ENCODE measurements around the gene TRIO. TPM values are rescaled to one million over a fixed set of nuclear protein-coding genes. Genes with fewer than 3 reads are reported as not detected.

Gene TRIO
- polyA plus RNA-seq, 1 experiment: 176 TPM

DNA sequence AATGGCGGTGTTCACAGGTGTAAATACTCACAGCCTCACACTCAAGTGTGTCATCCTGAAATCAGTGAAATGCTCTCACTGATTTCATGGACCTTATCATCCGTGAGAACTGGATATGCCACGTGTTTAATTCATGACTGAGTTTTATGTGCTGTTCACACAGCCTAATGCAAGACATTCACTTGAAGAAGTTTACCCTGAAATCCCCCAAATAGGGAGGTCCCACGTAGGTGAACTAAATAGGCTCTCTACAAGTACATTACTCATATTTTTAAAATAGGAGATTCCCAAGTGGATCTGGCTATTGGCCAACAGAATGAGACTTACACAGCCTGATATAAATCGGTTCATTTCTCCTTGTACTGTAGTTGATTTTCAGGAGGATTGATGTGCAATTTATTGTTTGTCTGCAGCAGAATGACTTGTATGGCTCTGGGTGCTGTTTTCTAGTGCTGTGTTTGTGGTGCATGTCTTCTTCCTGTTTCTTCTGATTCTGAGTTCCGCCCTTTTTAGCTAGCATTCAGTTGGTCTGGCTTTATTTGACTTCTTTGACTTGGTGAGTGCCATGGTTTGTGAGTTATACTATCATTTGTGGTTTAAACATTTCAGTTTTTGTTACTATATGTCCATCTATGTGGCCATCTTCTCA is 25.1 kb downstream of the TRIO start:
- TF ChIP-seq, protein P1, sequence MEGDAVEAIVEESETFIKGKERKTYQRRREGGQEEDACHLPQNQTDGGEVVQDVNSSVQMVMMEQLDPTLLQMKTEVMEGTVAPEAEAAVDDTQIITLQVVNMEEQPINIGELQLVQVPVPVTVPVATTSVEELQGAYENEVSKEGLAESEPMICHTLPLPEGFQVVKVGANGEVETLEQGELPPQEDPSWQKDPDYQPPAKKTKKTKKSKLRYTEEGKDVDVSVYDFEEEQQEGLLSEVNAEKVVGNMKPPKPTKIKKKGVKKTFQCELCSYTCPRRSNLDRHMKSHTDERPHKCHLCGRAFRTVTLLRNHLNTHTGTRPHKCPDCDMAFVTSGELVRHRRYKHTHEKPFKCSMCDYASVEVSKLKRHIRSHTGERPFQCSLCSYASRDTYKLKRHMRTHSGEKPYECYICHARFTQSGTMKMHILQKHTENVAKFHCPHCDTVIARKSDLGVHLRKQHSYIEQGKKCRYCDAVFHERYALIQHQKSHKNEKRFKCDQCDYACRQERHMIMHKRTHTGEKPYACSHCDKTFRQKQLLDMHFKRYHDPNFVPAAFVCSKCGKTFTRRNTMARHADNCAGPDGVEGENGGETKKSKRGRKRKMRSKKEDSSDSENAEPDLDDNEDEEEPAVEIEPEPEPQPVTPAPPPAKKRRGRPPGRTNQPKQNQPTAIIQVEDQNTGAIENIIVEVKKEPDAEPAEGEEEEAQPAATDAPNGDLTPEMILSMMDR (IDR thresholded peaks at IDR 0.05; ENCODE audit: insufficient read depth, low read depth, low read length): no peak
- POLR2A ChIA-PET: interaction anchor here (0.5 to 0.7 kb wide), 2 partner anchors 12 to 23 kb away, joined by 3 to 4 read pairs; no protein-coding TSS in a partner anchor
- Histone ChIP-seq H3K36me3 (ENCODE audit: control insufficient read depth, insufficient read depth, low read length) (no peaks in the 10 kb centered on the region; the same call in none of the 2 replicates), H3K27me3 (ENCODE audit: control insufficient read depth, insufficient read depth, low read length) (no peaks in the 10 kb centered on the region), H3K4me3 (ENCODE audit: low read depth, low read length) (no peak overlapping the region)
- CTCF ChIA-PET: interaction anchor here (1.0 to 1.4 kb wide), 2 partner anchors 26 to 102 kb away, joined by 4 to 5 read pairs; no protein-coding TSS in a partner anchor
- no peak for DNase-seq (ENCODE audit: low read depth)

DNA sequence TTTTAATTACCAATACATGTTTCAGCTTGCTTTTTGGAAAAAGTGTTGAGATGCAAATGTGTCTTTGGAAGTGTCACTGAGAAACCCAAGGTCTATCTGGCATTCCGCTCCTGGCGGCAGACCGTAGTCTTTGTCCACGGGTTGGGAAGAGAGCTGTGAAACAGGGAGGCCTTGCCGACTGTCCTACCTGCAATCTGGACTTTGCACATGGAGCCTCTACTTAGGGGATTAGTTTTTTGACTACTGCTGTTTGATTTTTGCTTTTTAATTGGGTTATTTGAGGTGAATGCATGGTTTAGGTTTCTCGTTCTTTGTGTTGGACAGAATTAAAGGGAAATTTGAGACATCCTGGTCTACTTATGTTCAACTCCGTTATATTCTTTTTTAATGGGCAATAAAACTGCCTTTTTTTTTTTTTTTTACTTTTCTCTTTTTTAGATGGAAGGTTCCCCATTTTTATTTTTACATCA is 25.7 kb downstream of the TRIO start:
- no peak for DNase-seq (ENCODE audit: low read depth)
- no peaks in the 10 kb centered on the region for H3K27me3 ChIP-seq (ENCODE audit: control insufficient read depth, insufficient read depth, low read length)
- ChIA-PET CTCF (no interaction called here), POLR2A (no interaction called here)
- H3K36me3 ChIP-seq (ENCODE audit: control insufficient read depth, insufficient read depth, low read length): no peaks in the 10 kb centered on the region; the same call in none of the 2 replicates
- TF ChIP-seq, protein P1 (IDR thresholded peaks at IDR 0.05; ENCODE audit: insufficient read depth, low read depth, low read length): no peak
- no peak overlapping the region for H3K4me3 ChIP-seq (ENCODE audit: low read depth, low read length)

DNA sequence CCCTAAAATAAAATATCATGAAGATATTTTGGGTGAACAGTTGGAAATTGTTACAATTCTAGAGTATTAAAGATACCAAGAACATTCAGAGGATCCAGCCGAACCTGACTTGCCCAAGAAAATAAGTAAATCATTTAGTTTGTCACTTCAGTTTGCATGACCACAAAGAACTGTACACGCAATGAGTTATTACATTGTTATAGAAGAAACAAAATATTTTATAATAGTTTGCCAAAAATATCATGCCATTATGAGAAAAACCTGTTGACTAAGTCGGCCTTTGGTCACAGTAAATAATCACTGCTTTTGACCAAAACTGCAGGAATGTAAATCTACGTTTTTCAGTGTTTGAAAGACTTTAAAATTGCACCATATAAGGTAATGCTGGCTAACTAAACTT is 27.9 kb downstream of the TRIO start:
- H3K27me3 ChIP-seq (ENCODE audit: control insufficient read depth, insufficient read depth, low read length): no peaks in the 10 kb centered on the region
- TF ChIP-seq, protein P1 (IDR thresholded peaks at IDR 0.05; ENCODE audit: insufficient read depth, low read depth, low read length): no peak
- CTCF ChIA-PET: interaction anchor here (0.6 to 0.9 kb wide), 2 partner anchors 22 to 184 kb away, joined by 3 to 4 read pairs; no protein-coding TSS in a partner anchor
- H3K36me3 ChIP-seq (ENCODE audit: control insufficient read depth, insufficient read depth, low read length): no peaks in the 10 kb centered on the region; the same call in 1 of the 2 replicates
- H3K4me3 ChIP-seq (ENCODE audit: low read depth, low read length): no peak overlapping the region
- POLR2A ChIA-PET: no interaction called here
- no peak for DNase-seq (ENCODE audit: low read depth)

DNA sequence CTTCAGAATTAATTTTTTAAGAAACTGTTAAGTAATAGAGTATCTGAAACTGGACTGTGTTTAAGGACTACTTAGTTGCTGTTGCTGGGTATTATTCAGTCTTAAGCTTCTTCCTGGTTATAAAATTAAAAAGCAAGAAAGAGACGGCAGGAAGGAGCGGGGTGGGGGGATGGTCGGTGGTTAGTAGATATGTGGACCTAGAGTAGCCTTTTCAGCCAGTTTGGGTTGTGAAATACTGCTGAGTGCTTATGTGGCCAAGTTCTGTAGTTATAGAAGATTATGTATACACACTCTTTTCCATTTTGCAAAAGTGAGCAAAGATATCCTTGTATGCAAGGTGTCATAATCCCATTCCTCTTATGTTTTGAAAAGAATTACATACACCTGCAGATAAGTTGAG is 28.5 kb downstream of the TRIO start:
- DNase-seq (ENCODE audit: low read depth): no peak
- POLR2A ChIA-PET: no interaction called here

DNA sequence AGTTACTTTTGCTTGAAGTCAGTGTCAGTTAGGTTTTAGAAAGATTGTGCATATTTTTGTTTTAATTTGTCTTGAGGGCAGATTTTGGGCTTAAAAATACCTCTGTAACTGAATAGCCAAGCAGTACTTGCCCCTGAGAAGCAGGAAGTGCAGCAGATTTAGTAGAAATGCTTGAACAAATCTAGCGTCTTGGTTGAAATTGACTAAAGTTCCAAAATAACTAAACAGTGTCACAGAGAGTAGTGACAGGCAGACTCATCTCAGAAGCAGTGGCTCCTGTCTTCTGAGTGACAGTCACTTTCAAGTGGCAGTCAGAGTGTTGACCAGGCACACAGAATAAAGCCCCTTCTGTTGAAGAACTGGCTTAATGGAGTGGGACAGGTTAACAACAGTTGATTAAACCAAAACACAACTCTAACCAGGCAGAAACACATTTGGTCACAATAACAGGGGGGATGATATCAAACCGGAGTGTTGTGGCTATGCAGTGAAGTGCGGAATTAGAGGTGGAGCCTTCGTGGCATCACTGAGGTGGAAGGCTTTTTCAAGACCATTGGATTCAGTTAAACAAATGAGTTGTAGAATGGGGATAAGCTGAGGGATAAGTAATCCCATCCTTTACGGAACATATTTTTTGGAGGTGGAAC is 29.1 kb downstream of the TRIO start:
- ChIA-PET POLR2A (no interaction called here), CTCF (no interaction called here)
- TF ChIP-seq, protein P1 (IDR thresholded peaks at IDR 0.05; ENCODE audit: insufficient read depth, low read depth, low read length): no peak
- no peak for DNase-seq (ENCODE audit: low read depth)
- Histone ChIP-seq H3K27me3 (ENCODE audit: control insufficient read depth, insufficient read depth, low read length) (no peaks in the 10 kb centered on the region), H3K4me3 (ENCODE audit: low read depth, low read length) (no peak overlapping the region), H3K36me3 (ENCODE audit: control insufficient read depth, insufficient read depth, low read length) (no peaks in the 10 kb centered on the region; the same call in 1 of the 2 replicates)

More for the DNA sequence above, 28.5 kb downstream of the TRIO start:
- CTCF ChIA-PET: interaction anchor here (0.6 to 0.9 kb wide), 2 partner anchors 23 to 184 kb away, joined by 3 to 4 read pairs; no protein-coding TSS in a partner anchor
- Histone ChIP-seq H3K36me3 (ENCODE audit: control insufficient read depth, insufficient read depth, low read length) (no peaks in the 10 kb centered on the region; the same call in 1 of the 2 replicates), H3K4me3 (ENCODE audit: low read depth, low read length) (no peak overlapping the region), H3K27me3 (ENCODE audit: control insufficient read depth, insufficient read depth, low read length) (no peaks in the 10 kb centered on the region)
- TF ChIP-seq, protein P1 (IDR thresholded peaks at IDR 0.05; ENCODE audit: insufficient read depth, low read depth, low read length): no peak

Measured in BJ (cell line).